ENCODE measurements around the gene RALBP1. TPM values are rescaled to one million over a fixed set of nuclear protein-coding genes. Genes with fewer than 3 reads are reported as not detected.

Gene RALBP1
- total and polyA plus RNA-seq, 4 donors: 15.6 to 34.8 (median 21.0) TPM

- peaks cover 2 to 6% (median 3%) of the 10 kb centered on the region in 4 donors for H3K36me3 ChIP-seq (ENCODE audit: control insufficient read depth in 4 of 4, insufficient read depth in 3 of 4, low read depth in 1 of 4, low read length in 3 of 4)
Measured at GRCh38 chr18:9570255-9570654, 94.9 kb downstream of the RALBP1 start.

GRCh38 chr18:9571546-9571945 lies 96.2 kb downstream of the RALBP1 start:
- DNase-seq (ENCODE audit: low spot score): no peak
- no peak for TF ChIP-seq CTCF (IDR thresholded peaks at IDR 0.05; ENCODE audit: low read depth, low read length, missing input control)
- no peak for TF ChIP-seq YY1 (IDR thresholded peaks at IDR 0.05)
- no peak for TF ChIP-seq ATF3 (IDR thresholded peaks at IDR 0.05)
- no peak for TF ChIP-seq NR2F2 (IDR thresholded peaks at IDR 0.05)
- TF ChIP-seq JUND (IDR thresholded peaks at IDR 0.05): no peak
- TF ChIP-seq TAF1 (conservative IDR thresholded peaks at IDR 0.05): no peak
- no peak for TF ChIP-seq MAX (IDR thresholded peaks at IDR 0.05)
- no peak for TF ChIP-seq RAD21 (IDR thresholded peaks at IDR 0.05)
- no peak for TF ChIP-seq ZBTB33 (IDR thresholded peaks at IDR 0.05)
- peaks cover 0 to 8% (median 4%) of the 10 kb centered on the region in 4 donors for H3K4me1 ChIP-seq (ENCODE audit: control insufficient read depth in 4 of 4, insufficient read depth in 4 of 4, low read length in 3 of 4)
- H3K27me3 ChIP-seq (ENCODE audit: control insufficient read depth in 4 of 4, insufficient read depth in 4 of 4, low read length in 3 of 4): no peaks in the 10 kb centered on the region
- H3K36me3 ChIP-seq (ENCODE audit: control insufficient read depth in 4 of 4, insufficient read depth in 3 of 4, low read depth in 1 of 4, low read length in 3 of 4): peaks cover 2 to 6% (median 3%) of the 10 kb centered on the region in 4 donors
- H3K9me3 ChIP-seq (ENCODE audit: control insufficient read depth in 4 of 4, low read length in 3 of 4): no peaks in the 10 kb centered on the region
- no peak overlapping the region for H3K9ac ChIP-seq (ENCODE audit: low read depth in 1 of 2, low read length in 2 of 2)
- H3K27ac ChIP-seq (ENCODE audit: low read depth in 1 of 2, low read length in 2 of 2): no peak overlapping the region
- no peak overlapping the region for H3K4me3 ChIP-seq (ENCODE audit: low read depth in 1 of 3, low read length in 3 of 3)
- WGBS: 85% methylated on average over 3 of the region's 3 CpGs

More at GRCh38 chr18:9570255-9570654, 94.9 kb downstream of the RALBP1 start:
- no peak for DNase-seq (ENCODE audit: low spot score)
- no peak overlapping the region for H3K9ac ChIP-seq (ENCODE audit: low read depth in 1 of 2, low read length in 2 of 2)
- TF ChIP-seq SP1 (IDR thresholded peaks at IDR 0.05): peak; percentile 44
- no peak for TF ChIP-seq GABPA (IDR thresholded peaks at IDR 0.05 in 1 of 2, conservative IDR thresholded peaks at IDR 0.05 in 1 of 2)
- TF ChIP-seq HNF4A (conservative IDR thresholded peaks at IDR 0.05): peak; percentile 47 to 68
- no peak for TF ChIP-seq TAF1 (conservative IDR thresholded peaks at IDR 0.05)
- peak; percentile 17 for TF ChIP-seq REST (IDR thresholded peaks at IDR 0.05)
- no peak overlapping the region for H3K4me3 ChIP-seq (ENCODE audit: low read depth in 1 of 3, low read length in 3 of 3)
- peaks cover 0 to 4% (median 0%) of the 10 kb centered on the region in 4 donors for H3K4me1 ChIP-seq (ENCODE audit: control insufficient read depth in 4 of 4, insufficient read depth in 4 of 4, low read length in 3 of 4)
- 59% methylated on average over 3 of the region's 3 CpGs for WGBS
- H3K27me3 ChIP-seq (ENCODE audit: control insufficient read depth in 4 of 4, insufficient read depth in 4 of 4, low read length in 3 of 4): no peaks in the 10 kb centered on the region
- no peaks in the 10 kb centered on the region for H3K9me3 ChIP-seq (ENCODE audit: control insufficient read depth in 4 of 4, low read length in 3 of 4)
- H3K27ac ChIP-seq (ENCODE audit: low read depth in 1 of 2, low read length in 2 of 2): no peak overlapping the region
